Stimulated activated CD8-positive, alpha-beta memory T cell treated with anti-CD3 and anti-CD28 coated beads, Interleukin-12 subunit alpha, Interleukin-12 subunit beta, amount 100 ng/mL, for 1 hour (primary cell): ENCODE measurements around the gene PBX2.
"Not testable (repeated sequence)": the region's sequence is repeated elsewhere in the genome, so short reads cannot be mapped to it uniquely, and the experiment has no call there.

ENCODE experiments used
- DNase-seq: peaks from one replicate; pipeline ENCODE4 v3.0.0-alpha.2; 2020; ENCODE audit warnings: low read depth

The PBX2 gene

GRCh38 chr6:32203426-32204267 is 13.6 kb upstream of the PBX2 start:
- DNase-seq: no peak

- no peak for DNase-seq
These were observed 12.2 kb upstream of the PBX2 start for GRCh38 chr6:32202186-32202585.

- no peak for DNase-seq
These were observed 10.9 kb upstream of the PBX2 start for GRCh38 chr6:32200711-32201475.

- no peak for DNase-seq
These were observed 8.9 kb upstream of the PBX2 start for GRCh38 chr6:32198866-32199265.

GRCh38 chr6:32198345-32198696 is 8.3 kb upstream of the PBX2 start:
- no peak for DNase-seq

- DNase-seq: no peak
These were observed 6.9 kb upstream of the PBX2 start for GRCh38 chr6:32196682-32197616.

- peak; percentile 37 for DNase-seq
These were observed 6.1 kb upstream of the PBX2 start for GRCh38 chr6:32195902-32196681.

GRCh38 chr6:32195652-32195901 is 5.6 kb upstream of the PBX2 start:
- peak; percentile 100 for DNase-seq

GRCh38 chr6:32194825-32195651 is 5.0 kb upstream of the PBX2 start:
- no peak for DNase-seq

- DNase-seq: no peak
These were observed 4.4 kb upstream of the PBX2 start for GRCh38 chr6:32194388-32194787.

GRCh38 chr6:32193096-32193495 is 3.1 kb upstream of the PBX2 start:
- DNase-seq: not testable (repeated sequence)

- DNase-seq: no peak
These were observed 2.6 kb upstream of the PBX2 start, which contains the start of gene GPSM3 for GRCh38 chr6:32192608-32193039. TSS of gene GPSM3 (minus strand) at chr6:32192643. CDS start at chr6:32192513, 130 bp downstream.

GRCh38 chr6:32191696-32192607 is 1.9 kb upstream of the PBX2 start:
- no peak for DNase-seq

- no peak for DNase-seq
These were observed 1.1 kb upstream of the PBX2 start for GRCh38 chr6:32190911-32191677.

- DNase-seq: no peak
These were observed 304 bp downstream of the PBX2 start for GRCh38 chr6:32189742-32190053.

- DNase-seq: no peak
These were observed 797 bp downstream of the PBX2 start for GRCh38 chr6:32189069-32189741.

- no peak for DNase-seq
These were observed 1.5 kb downstream of the PBX2 start for GRCh38 chr6:32188381-32189068.
